H1 (cell line): ENCODE data around the gene SLC26A8. TPM values are rescaled to one million over a fixed set of nuclear protein-coding genes. Genes with fewer than 3 reads are reported as not detected.

Experiments
- CTCF ChIA-PET: fragments of 300-600 bp; sonication (Branson Sonifier 250); formaldehyde crosslinking; loops from one replicate; lab custom pipeline; 2021; ENCODE audit not compliant: partially characterized antibody; lab: Charles Lee
- POLR2A ChIA-PET: fragments of 300-600 bp; sonication (Branson Sonifier 250); formaldehyde crosslinking; loops from one replicate; lab custom pipeline; 2021; ENCODE audit warnings: inconsistent platforms; ENCODE audit not compliant: partially characterized antibody; lab: Charles Lee
- DNase-seq, 2 experiments: peaks; one replicate each; pipeline versions ENCODE4 v3.0.0 to v3.0.0-alpha.2; 2010 to 2022; ENCODE audit warnings: low spot score in 2 of 2, low read depth in 1 of 2, mixed read lengths in 1 of 2
- FAIRE-seq: peaks from 2 replicates; lab custom pipeline; 2011; peaks lifted over from hg19 to GRCh38; lab: Jason Lieb, UNC
- H2AFZ ChIP-seq: 2 replicates; pipeline ENCODE4 v1.8.1; 2012; ENCODE audit warnings: low read length, inconsistent platforms
- H2AK5ac ChIP-seq: 2 replicates; pipeline ENCODE4 v1.6.1; 2013; ENCODE audit warnings: low read depth, low read length
- H2BK120ac ChIP-seq: replicated peaks from 2 replicates; pipeline ENCODE3; 2013; ENCODE audit warnings: low read depth, low read length, inconsistent platforms
- H2BK12ac ChIP-seq: 2 replicates; pipeline ENCODE4 v1.6.1; 2013; ENCODE audit warnings: low read depth, low read length
- H2BK15ac ChIP-seq: 2 replicates; pipeline ENCODE4 v1.6.1; 2013; ENCODE audit warnings: low read length
- H2BK20ac ChIP-seq: 2 replicates; pipeline ENCODE4 v1.6.1; 2013; ENCODE audit warnings: low read length
- H2BK5ac ChIP-seq: 2 replicates; pipeline ENCODE4 v1.6.1; 2013; ENCODE audit warnings: low read depth, low read length
- H3K14ac ChIP-seq: 2 replicates; pipeline ENCODE4 v1.6.1; 2013; ENCODE audit warnings: inconsistent platforms; ENCODE audit not compliant: insufficient read length
- H3K18ac ChIP-seq: 2 replicates; pipeline ENCODE4 v1.6.1; 2013; ENCODE audit warnings: low read length; ENCODE audit errors: extremely low read depth
- H3K23ac ChIP-seq: 2 replicates; pipeline ENCODE4 v1.6.1; 2013; ENCODE audit warnings: inconsistent platforms; ENCODE audit not compliant: insufficient read length
- H3K23me2 ChIP-seq: 2 replicates; pipeline ENCODE4 v1.6.1; 2013; ENCODE audit warnings: low read depth, low read length
- H3K27ac ChIP-seq: 2 replicates; pipeline ENCODE4 v1.6.1; 2011; ENCODE audit warnings: low read depth, low read length, inconsistent platforms
- H3K27me3 ChIP-seq, 4 experiments: replicated peaks in 1 of 4; 1 replicate in 1 of 4; 2 replicates in 3 of 4; pipeline versions ENCODE4 v1.6.1 to v1.8.1; 2011 to 2013; ENCODE audit warnings: low read length in 3 of 4, mild to moderate bottlenecking in 3 of 4, inconsistent platforms in 2 of 4, mixed read lengths in 2 of 4, moderate library complexity in 1 of 4; ENCODE audit not compliant: control insufficient read depth in 3 of 4, insufficient read depth in 3 of 4; ENCODE audit errors: extremely low read depth in 1 of 4
- H3K36me3 ChIP-seq, 4 experiments: 2 replicates each; pipeline versions ENCODE4 v1.6.1 to v1.8.1; 2011 to 2013; ENCODE audit warnings: mild to moderate bottlenecking in 4 of 4, low read length in 3 of 4, moderate library complexity in 2 of 4, control low read depth in 1 of 4, inconsistent platforms in 1 of 4; ENCODE audit not compliant: insufficient read depth in 4 of 4, control insufficient read depth in 2 of 4
- H3K4ac ChIP-seq: replicated peaks from 2 replicates; pipeline ENCODE3; 2013; ENCODE audit warnings: low read length, low read depth, mixed read lengths, inconsistent platforms; ENCODE audit not compliant: insufficient read length
- H3K4me1 ChIP-seq, 4 experiments: replicated peaks in 1 of 4; 1 replicate in 1 of 4; 2 replicates in 3 of 4; pipeline versions ENCODE4 v1.6.1 to v1.8.1; 2011 to 2013; ENCODE audit warnings: low read length in 3 of 4, inconsistent platforms in 2 of 4, mixed read lengths in 1 of 4; ENCODE audit not compliant: insufficient read depth in 4 of 4, control insufficient read depth in 3 of 4
- H3K4me2 ChIP-seq, 2 experiments: 2 replicates each; pipeline versions ENCODE4 v1.6.1 to v1.8.1; 2011 to 2013; ENCODE audit warnings: low read depth in 2 of 2, low read length in 2 of 2, control low read depth in 1 of 2, inconsistent platforms in 1 of 2, mild to moderate bottlenecking in 1 of 2; ENCODE audit not compliant: insufficient read depth in 1 of 2
- H3K4me3 ChIP-seq, 4 experiments: fragments of 200-600, 300-600 bp in 1 of 4; sonication (generic), shearing (Covaris generic), sonication (Bioruptor Twin) in 1 of 4; 2 replicates each; pipeline versions ENCODE4 v1.5.1 to v1.8.1; 2011 to 2016; ENCODE audit warnings: low read length in 4 of 4, low read depth in 3 of 4, control low read depth in 2 of 4, inconsistent platforms in 2 of 4, mild to moderate bottlenecking in 2 of 4, mixed read lengths in 1 of 4, moderate library complexity in 1 of 4; ENCODE audit not compliant: insufficient read depth in 2 of 4; ENCODE audit errors: extremely low read depth in 1 of 4
- H3K56ac ChIP-seq: replicated peaks from 2 replicates; pipeline ENCODE3; 2013; ENCODE audit warnings: low read depth, mild to moderate bottlenecking, mixed read lengths, low read length, inconsistent platforms; ENCODE audit not compliant: insufficient read length
- H3K79me1 ChIP-seq: 2 replicates; pipeline ENCODE4 v1.6.1; 2013; ENCODE audit warnings: low read depth, low read length, control low read depth
- H3K79me2 ChIP-seq, 2 experiments: 2 replicates each; pipeline versions ENCODE4 v1.6.1 to v1.8.1; 2012 to 2013; ENCODE audit warnings: low read length in 2 of 2, mild to moderate bottlenecking in 2 of 2, inconsistent platforms in 1 of 2; ENCODE audit not compliant: insufficient read depth in 2 of 2, control insufficient read depth in 1 of 2
- H3K9ac ChIP-seq, 4 experiments: replicated peaks in 1 of 4; 1 replicate in 1 of 4; 2 replicates in 3 of 4; pipeline versions ENCODE4 v1.6.1 to v1.8.1; 2011 to 2013; ENCODE audit warnings: low read depth in 3 of 4, low read length in 3 of 4, control low read depth in 2 of 4, mild to moderate bottlenecking in 2 of 4, moderate library complexity in 2 of 4, inconsistent platforms in 1 of 4; ENCODE audit errors: extremely low read depth in 1 of 4
- H3K9me3 ChIP-seq, 2 experiments: 2 replicates each; pipeline versions ENCODE4 v1.6.1 to v1.8.1; 2012 to 2013; ENCODE audit warnings: mild to moderate bottlenecking in 2 of 2, moderate library complexity in 2 of 2, control low read depth in 1 of 2, inconsistent platforms in 1 of 2, low read depth in 1 of 2, low read length in 1 of 2, mixed read lengths in 1 of 2; ENCODE audit not compliant: insufficient read depth in 2 of 2
- H4K20me1 ChIP-seq, 2 experiments: replicated peaks in 1 of 2; 2 replicates each; pipeline versions ENCODE3 to v1.8.1; 2011 to 2013; ENCODE audit warnings: inconsistent platforms in 2 of 2, low read length in 2 of 2, mild to moderate bottlenecking in 1 of 2; ENCODE audit not compliant: insufficient read depth in 2 of 2, control insufficient read depth in 1 of 2
- H4K5ac ChIP-seq: 2 replicates; pipeline ENCODE4 v1.6.1; 2013; ENCODE audit warnings: low read length, low read depth, mixed read lengths, inconsistent platforms; ENCODE audit not compliant: insufficient read length
- H4K8ac ChIP-seq: 2 replicates; pipeline ENCODE4 v1.8.0; 2013; ENCODE audit warnings: mild to moderate bottlenecking, moderate library complexity, low read length, inconsistent platforms; ENCODE audit not compliant: insufficient read depth; ENCODE audit errors: extremely low read depth
- H4K91ac ChIP-seq: replicated peaks from 2 replicates; pipeline ENCODE3; 2013; ENCODE audit warnings: low read length, mixed read lengths, inconsistent platforms; ENCODE audit not compliant: insufficient read length
- JUN ChIP-seq: IDR thresholded peaks from 2 replicates; pipeline ENCODE4 v1.6.1; 2011; ENCODE audit warnings: low read depth, mild to moderate bottlenecking, improper control_type of control experiment, low read length
- NANOG ChIP-seq: IDR thresholded peaks from 2 replicates; pipeline ENCODE4 v1.6.1; 2011; ENCODE audit warnings: low read length, low read depth, mild to moderate bottlenecking, inconsistent platforms; ENCODE audit not compliant: insufficient read depth, poor library complexity, severe bottlenecking
- PHF8 ChIP-seq: fragments of 200-600 bp; sonication (generic); conservative IDR thresholded peaks from 2 replicates; pipeline ENCODE4 v1.7.1; 2012; ENCODE audit warnings: low read depth, mild to moderate bottlenecking, inconsistent platforms, low read length, moderate library complexity
- POLR2AphosphoS5 ChIP-seq: IDR thresholded peaks from 2 replicates; pipeline ENCODE4 v1.6.1; 2011; ENCODE audit warnings: low read depth, low read length
- RFX5 ChIP-seq: IDR thresholded peaks from 2 replicates; pipeline ENCODE4 v1.6.1; 2011; ENCODE audit warnings: low read depth, low read length, improper control_type of control experiment, borderline replicate concordance
- RXRA ChIP-seq: IDR thresholded peaks from 2 replicates; pipeline ENCODE4 v1.6.1; 2011; ENCODE audit warnings: low read depth, mild to moderate bottlenecking, low read length, moderate library complexity; ENCODE audit not compliant: insufficient read depth
- SIN3A ChIP-seq, 2 experiments: IDR thresholded peaks in 1 of 2; conservative IDR thresholded peaks in 1 of 2; 2 replicates each; pipeline ENCODE4 v1.6.1; 2011 to 2012; ENCODE audit warnings: low read length in 2 of 2, improper control_type of control experiment in 1 of 2, low read depth in 1 of 2, mild to moderate bottlenecking in 1 of 2
- WGBS, 2 experiments: shearing (Covaris generic) in 1 of 2; methylation state at CpG; one replicate each; pipeline versions ENCODE4 v1.1.6 to v1.1.7; 2013 to 2015; ENCODE audit warnings: low lambda C conversion rate in 2 of 2, mixed read lengths in 2 of 2, inconsistent platforms in 1 of 2, low coverage in 1 of 2, missing lambda C conversion rate in 1 of 2; ENCODE audit not compliant: insufficient replicate concordance in 2 of 2, insufficient coverage in 1 of 2, insufficient read length in 1 of 2; ENCODE audit errors: extremely low coverage in 1 of 2, missing lambda C conversion rate in 1 of 2; 5-methylcytosine and 5-hydroxymethylcytosine counted together
- polyA plus RNA-seq, 7 experiments: library from polyadenylated mRNA; depleted of rRNA in 3 of 7; stranded (reverse) in 5 of 7; unstranded in 2 of 7; fragments of >200 nt in 5 of 7; fragments of 200-250 nt in 2 of 7; gene quantifications; 1 replicate in 5 of 7; 2 replicates in 1 of 7; 4 replicates in 1 of 7; pipeline versions ENCODE4 v1.2.1 to v1.2.3, GENCODE V29; 2011 to 2013; ENCODE audit warnings: missing spikeins in 2 of 7, mixed read lengths in 2 of 7
- total RNA-seq: library from RNA; stranded (reverse); fragmentation: NEBNext Ultra II Directional; extraction: Animal tissue kit (Norgen Biotek cat#: 25700); gene quantifications from 2 replicates; pipeline ENCODE4 v1.2.1, GENCODE V29; 2021

The SLC26A8 gene
- total and polyA plus RNA-seq, 2 of the 8 experiments (the other 6 are each of a cell fraction or from before 2014, with no cell fraction given), result 0.56 to 0.57 TPM

- FAIRE-seq, result no peak
- Histone ChIP-seq H3K9ac (no peak overlapping the region; a peak in 1 of 7 replicates), H2BK12ac (no peak overlapping the region), H3K27ac (no peak overlapping the region), H3K14ac (no peak overlapping the region), H3K4me1 (no peaks in the 10 kb centered on the region), H3K79me1 (peaks cover 6% of the 10 kb centered on the region), H3K23me2 (no peaks in the 10 kb centered on the region), H3K27me3 (no peaks in the 10 kb centered on the region), H3K4ac (no peak overlapping the region), H3K36me3 (peaks cover 0 to 10% (median 0%) of the 10 kb centered on the region in 4 experiments; a peak in 1 of 8 replicates), H3K79me2 (peaks cover 4 to 40% of the 10 kb centered on the region in 2 experiments; a peak in 3 of 4 replicates), H3K56ac (no peak overlapping the region), H2BK20ac (no peak overlapping the region), H2BK15ac (no peak overlapping the region), H3K9me3 (no peaks in the 10 kb centered on the region), H2BK5ac (no peak overlapping the region), H2AK5ac (no peak overlapping the region), H3K18ac (no peak overlapping the region), H4K91ac (no peak overlapping the region), H4K20me1 (peaks cover 3 to 6% of the 10 kb centered on the region in 2 experiments), H2AFZ (no peak overlapping the region), H3K23ac (no peak overlapping the region), H2BK120ac (no peak overlapping the region), H4K5ac (no peak overlapping the region), H3K4me2 (no peak overlapping the region), H4K8ac (no peak overlapping the region), H3K4me3 (no peak overlapping the region)
- POLR2A ChIA-PET, result no interaction called here
- CTCF ChIA-PET, result interaction anchor here (0.9 to 1.5 kb wide), 5 partner anchors 11 to 53 kb away, joined by 3 to 4 read pairs (median 3); no protein-coding TSS in a partner anchor
- DNase-seq, result no peak
- WGBS, 2 experiments, result 89% methylated on average over 16 of the region's 16 CpGs; no CpG with 5 or more reads in 1 of the 2 experiments
- TF ChIP-seq RXRA (no peak), NANOG (no peak), POLR2AphosphoS5 (no peak), RFX5 (no peak), SIN3A (conservative IDR thresholded peaks at IDR 0.05 in 1 of 2, IDR thresholded peaks at IDR 0.05 in 1 of 2; ENCODE audit: low read depth in 1 of 2, low read length in 2 of 2) (no peak), JUN (no peak), PHF8 (no peak)
These were observed 26.7 kb upstream of the SLC26A8 start for GRCh38 chr6:36050947-36051710.
